Natural killer cell (primary cell): Measurements from ENCODE around the gene PML. TPM values are rescaled to one million over a fixed set of nuclear protein-coding genes. Genes with fewer than 3 reads are reported as not detected.

Experiments used
- ATAC-seq, 3 donors: fragments of 150-1000 bp in 2 of 3; fragments of 200-7000 bp in 1 of 3; cut with Tn5 transposase; 1 replicate in 1 of 3; 2 replicates in 2 of 3; pipeline ENCODE4 v1.10.0; 2021; ENCODE audit warnings: mild to moderate bottlenecking in 2 of 3, moderate library complexity in 2 of 3
- DNase-seq, 2 donors: peaks; one replicate each; pipeline versions ENCODE4 v3.0.0 to v3.0.0-alpha.2; 2013 to 2021; ENCODE audit warnings: mixed read lengths in 1 of 2
- H3K27ac ChIP-seq: one replicate; pipeline ENCODE4 v1.5.1; 2013; ENCODE audit warnings: mild to moderate bottlenecking, low read length
- H3K27me3 ChIP-seq: one replicate; pipeline ENCODE4 v1.6.1; 2013; ENCODE audit warnings: low read length; ENCODE audit not compliant: control insufficient read depth, insufficient read depth
- H3K36me3 ChIP-seq: one replicate; pipeline ENCODE4 v1.6.1; 2013; ENCODE audit warnings: low read length; ENCODE audit not compliant: control insufficient read depth, insufficient read depth
- H3K4me1 ChIP-seq: one replicate; pipeline ENCODE4 v1.6.1; 2013; ENCODE audit warnings: low read length; ENCODE audit not compliant: control insufficient read depth, insufficient read depth
- H3K4me3 ChIP-seq: one replicate; pipeline ENCODE4 v1.5.1; 2013; ENCODE audit warnings: low read length
- H3K9me3 ChIP-seq: one replicate; pipeline ENCODE4 v1.6.1; 2013; ENCODE audit warnings: low read length; ENCODE audit not compliant: control insufficient read depth, insufficient read depth
- H3K27ac Mint-ChIP-seq, 2 donors: one replicate each; pipeline ENCODE4 v1.8.0; 2022; ENCODE audit warnings: mild to moderate bottlenecking in 2 of 2, mixed read lengths in 2 of 2, moderate library complexity in 1 of 2
- H3K27me3 Mint-ChIP-seq, 2 donors: one replicate each; pipeline ENCODE4 v1.8.0; 2022; ENCODE audit warnings: low read depth in 2 of 2, mixed read lengths in 2 of 2
- H3K36me3 Mint-ChIP-seq: one replicate; pipeline ENCODE4 v1.8.0; 2022; ENCODE audit warnings: mixed read lengths
- H3K4me1 Mint-ChIP-seq, 2 donors: one replicate each; pipeline ENCODE4 v1.8.0; 2022; ENCODE audit warnings: mixed read lengths in 2 of 2
- H3K4me3 Mint-ChIP-seq: one replicate; pipeline ENCODE4 v1.8.0; 2022; ENCODE audit warnings: mild to moderate bottlenecking, moderate library complexity, mixed read lengths
- H3K9me3 Mint-ChIP-seq, 2 donors: one replicate each; pipeline ENCODE4 v1.8.0; 2022; ENCODE audit warnings: mixed read lengths in 2 of 2
- WGBS: methylation state at CpG from one replicate; pipeline ENCODE4 v1.1.7; 2013; ENCODE audit warnings: missing lambda C conversion rate; ENCODE audit not compliant: insufficient coverage; 5-methylcytosine and 5-hydroxymethylcytosine counted together
- intact Hi-C: fragments of 100-400 bp; cut with micrococcal nuclease; formaldehyde crosslinking; loops from one replicate; pipeline ENCODE4 v1.14.2; 2022
- total RNA-seq, 4 donors: library from RNA; stranded (reverse); fragments of 120-200 nt in 1 of 4; gene quantifications; one replicate each; pipeline versions ENCODE4 v1.2.3 to v1.2.4, GENCODE V29; 2013 to 2022
- TF ChIP-seq, protein P1 (sequence below): fragments of 200-600 bp; IDR thresholded peaks from one replicate; pipeline ENCODE4 v1.8.0; 2022; ENCODE audit warnings: antibody characterized with exemption

The PML gene
- total RNA-seq, 3 donors from 2014 or later (not counting 1 experiment from before 2014, with no cell fraction given): 65.8 to 68.7 (median 67.6) TPM

DNA sequence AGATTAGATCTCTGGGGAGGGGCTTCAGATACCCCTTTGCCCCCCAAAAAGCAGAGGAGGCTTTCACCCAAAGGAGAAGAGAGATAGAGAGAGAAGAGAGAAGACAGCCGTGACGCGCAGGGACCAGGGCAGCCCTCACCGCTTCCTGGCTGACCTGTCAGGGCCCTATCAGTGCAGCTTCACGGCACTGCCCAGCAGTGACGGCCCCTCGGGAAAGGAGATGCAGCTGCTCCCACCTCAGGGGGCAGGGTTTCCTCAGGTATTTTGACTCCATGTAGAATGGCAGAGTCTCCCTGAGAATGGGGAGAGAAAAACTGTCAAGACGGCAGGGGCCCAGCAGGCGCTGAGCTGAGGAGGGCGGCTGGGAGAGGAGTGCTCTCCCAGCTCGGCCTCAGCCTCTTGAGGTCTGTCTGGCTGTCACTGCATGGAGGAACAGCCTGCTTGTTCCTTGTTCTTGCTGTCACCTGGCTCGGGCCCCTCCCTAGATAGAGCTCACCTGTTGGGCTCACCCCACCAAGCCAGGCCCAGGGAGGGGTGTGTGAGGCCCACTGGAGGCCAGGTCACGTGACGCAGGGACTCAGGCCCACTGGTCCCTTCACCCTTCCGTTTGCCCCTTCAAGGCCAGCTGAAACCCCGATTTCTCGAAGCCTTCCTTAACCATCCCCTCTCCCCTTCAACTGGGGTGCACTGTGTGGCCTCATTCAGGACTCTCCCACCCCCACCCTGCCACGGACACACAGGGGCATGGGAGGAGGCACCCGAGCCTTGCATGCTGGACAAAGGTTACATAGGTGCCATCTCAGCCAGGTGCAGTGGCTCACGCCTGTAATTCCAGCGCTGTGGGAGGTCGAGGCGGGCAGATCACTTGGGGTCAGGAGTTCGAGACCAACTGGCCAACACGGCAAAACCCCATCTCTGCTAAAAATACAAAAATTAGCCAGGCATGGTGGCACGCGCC, 40.0 kb upstream of the PML start:
- Mint-ChIP-seq H3K4me1 (peaks cover 22 to 28% of the 10 kb centered on the region in 2 donors), H3K27me3 (peaks cover 4 to 10% of the 10 kb centered on the region in 2 donors), H3K27ac (no peak overlapping the region), H3K9me3 (no peaks in the 10 kb centered on the region), H3K4me3 (no peak overlapping the region), H3K36me3 (no peaks in the 10 kb centered on the region)
- H3K36me3 ChIP-seq: no peaks in the 10 kb centered on the region
- intact Hi-C loops: no loop called here
- H3K27me3 ChIP-seq: no peaks in the 10 kb centered on the region
- TF ChIP-seq, protein P1, sequence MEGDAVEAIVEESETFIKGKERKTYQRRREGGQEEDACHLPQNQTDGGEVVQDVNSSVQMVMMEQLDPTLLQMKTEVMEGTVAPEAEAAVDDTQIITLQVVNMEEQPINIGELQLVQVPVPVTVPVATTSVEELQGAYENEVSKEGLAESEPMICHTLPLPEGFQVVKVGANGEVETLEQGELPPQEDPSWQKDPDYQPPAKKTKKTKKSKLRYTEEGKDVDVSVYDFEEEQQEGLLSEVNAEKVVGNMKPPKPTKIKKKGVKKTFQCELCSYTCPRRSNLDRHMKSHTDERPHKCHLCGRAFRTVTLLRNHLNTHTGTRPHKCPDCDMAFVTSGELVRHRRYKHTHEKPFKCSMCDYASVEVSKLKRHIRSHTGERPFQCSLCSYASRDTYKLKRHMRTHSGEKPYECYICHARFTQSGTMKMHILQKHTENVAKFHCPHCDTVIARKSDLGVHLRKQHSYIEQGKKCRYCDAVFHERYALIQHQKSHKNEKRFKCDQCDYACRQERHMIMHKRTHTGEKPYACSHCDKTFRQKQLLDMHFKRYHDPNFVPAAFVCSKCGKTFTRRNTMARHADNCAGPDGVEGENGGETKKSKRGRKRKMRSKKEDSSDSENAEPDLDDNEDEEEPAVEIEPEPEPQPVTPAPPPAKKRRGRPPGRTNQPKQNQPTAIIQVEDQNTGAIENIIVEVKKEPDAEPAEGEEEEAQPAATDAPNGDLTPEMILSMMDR: no peak
- peaks cover 28% of the 10 kb centered on the region for H3K4me1 ChIP-seq
- no peak overlapping the region for H3K27ac ChIP-seq
- no peak overlapping the region for H3K4me3 ChIP-seq
- ATAC-seq: no peak
- WGBS: 89% methylated on average over 27 of the region's 27 CpGs
- H3K9me3 ChIP-seq: no peaks in the 10 kb centered on the region
- DNase-seq: no peak

DNA sequence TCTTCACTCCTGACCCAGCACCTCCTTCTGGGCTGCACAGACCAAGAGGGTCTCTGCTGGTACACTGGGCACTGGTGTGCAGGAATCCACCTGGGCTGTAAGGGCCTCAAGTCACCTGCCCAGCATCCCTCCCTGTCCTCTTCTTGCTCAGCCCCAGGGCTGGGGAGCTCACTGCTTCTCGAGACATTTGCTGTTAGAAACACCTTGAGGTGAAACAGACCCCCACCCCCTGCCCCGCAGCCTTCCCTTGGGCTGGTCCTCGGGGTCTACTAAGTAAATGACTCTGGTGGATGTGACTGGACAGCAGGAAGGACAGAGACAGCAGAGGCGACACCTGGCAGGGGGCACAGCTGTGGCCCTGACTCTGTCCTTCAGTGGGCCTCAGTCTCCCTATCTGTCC, 39.2 kb upstream of the PML start:
- ATAC-seq (no peak), DNase-seq (no peak)
- H3K27ac ChIP-seq: no peak overlapping the region
- Mint-ChIP-seq H3K9me3 (no peaks in the 10 kb centered on the region), H3K4me1 (peaks cover 26 to 32% of the 10 kb centered on the region in 2 donors), H3K27ac (no peak overlapping the region), H3K36me3 (no peaks in the 10 kb centered on the region), H3K4me3 (no peak overlapping the region), H3K27me3 (peaks cover 4 to 10% of the 10 kb centered on the region in 2 donors)
- intact Hi-C loops: no loop called here
- H3K27me3 ChIP-seq: no peaks in the 10 kb centered on the region
- H3K4me1 ChIP-seq: peaks cover 34% of the 10 kb centered on the region
- H3K36me3 ChIP-seq: no peaks in the 10 kb centered on the region
- whole genome bisulfite sequencing: 86% methylated on average over 4 of the region's 4 CpGs
- H3K4me3 ChIP-seq: no peak overlapping the region
- TF ChIP-seq, protein P1: no peak
- no peaks in the 10 kb centered on the region for H3K9me3 ChIP-seq

DNA sequence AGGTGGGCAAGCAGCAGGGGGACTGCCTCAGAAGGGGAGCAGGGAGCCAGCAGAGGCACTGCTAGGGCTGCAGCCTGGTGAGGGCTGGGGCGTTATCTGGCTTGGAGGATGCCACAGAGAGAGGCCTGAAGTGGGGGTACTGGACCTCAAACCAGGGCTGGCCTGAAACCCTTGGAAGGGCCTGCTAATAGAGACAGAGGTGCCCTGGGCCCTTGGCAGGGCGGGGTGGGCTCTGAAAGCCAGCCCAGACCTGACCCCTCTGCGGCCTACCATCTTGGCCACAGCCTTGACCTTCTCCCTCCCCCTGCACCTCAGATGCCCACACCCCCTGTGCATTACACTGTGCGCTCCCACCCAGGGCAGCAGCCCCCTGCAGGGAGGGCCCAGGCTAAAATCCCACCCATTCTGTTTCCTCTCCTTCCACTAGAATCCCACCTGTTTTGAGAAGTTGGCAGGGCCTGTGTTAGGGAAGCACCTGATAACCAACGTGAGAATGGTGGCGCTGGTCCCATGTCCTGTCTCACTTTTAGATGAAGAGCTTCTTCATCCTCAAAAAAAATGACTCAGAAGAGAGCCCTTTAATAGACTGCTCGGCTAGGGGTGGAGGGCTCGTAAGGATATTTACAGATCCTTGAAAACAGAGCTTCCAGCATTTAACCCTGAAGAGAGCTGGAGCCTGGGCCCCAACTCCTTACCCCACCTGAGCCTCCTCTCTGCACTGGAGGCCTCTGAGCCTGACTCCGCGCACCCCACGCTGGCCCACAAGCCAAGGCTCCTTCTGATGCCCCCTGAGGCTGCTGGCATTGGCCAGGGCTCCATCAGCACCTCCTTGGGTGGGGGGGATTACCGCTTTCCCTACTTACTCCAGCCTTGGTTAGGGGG, 38.4 kb upstream of the PML start:
- WGBS: 88% methylated on average over 12 of the region's 12 CpGs
- H3K27ac Mint-ChIP-seq: peak overlapping the region in 1 of 2 donors; percentile 16
- H3K4me1 Mint-ChIP-seq: peaks cover 21 to 27% of the 10 kb centered on the region in 2 donors
- TF ChIP-seq, protein P1: no peak
- Histone ChIP-seq H3K27me3 (no peaks in the 10 kb centered on the region), H3K9me3 (no peaks in the 10 kb centered on the region), H3K4me1 (peaks cover 31% of the 10 kb centered on the region), H3K4me3 (no peak overlapping the region), H3K27ac (no peak overlapping the region), H3K36me3 (no peaks in the 10 kb centered on the region)
- DNase-seq: no peak
- intact Hi-C loops: no loop called here
- no peaks in the 10 kb centered on the region for H3K9me3 Mint-ChIP-seq
- ATAC-seq: no peak
- H3K27me3 Mint-ChIP-seq: peaks cover 4 to 10% of the 10 kb centered on the region in 2 donors
- H3K4me3 Mint-ChIP-seq: no peak overlapping the region
- no peaks in the 10 kb centered on the region for H3K36me3 Mint-ChIP-seq
